B cell (primary cell): ENCODE measurements around the gene ELK3. TPM values are rescaled to one million over a fixed set of nuclear protein-coding genes. Genes with fewer than 3 reads are reported as not detected.
A peak's percentile ranks its signal among the peaks of the same experiment; 100 is the strongest.

Experiments
- ATAC-seq: fragments of 200-7000 bp; cut with Tn5 transposase; one replicate; pipeline ENCODE4 v1.10.0; 2021; ENCODE audit warnings: low read depth, mild to moderate bottlenecking, moderate number of reproducible peaks, moderate library complexity
- CTCF ChIA-PET: fragments of 350-600 bp; sonication (Branson Sonifier 250); formaldehyde crosslinking; loops from one replicate; lab custom pipeline; 2021; ENCODE audit warnings: antibody characterized with exemption, inconsistent platforms; lab: Charles Lee
- POLR2A ChIA-PET: fragments of 350-600 bp; sonication (Branson Sonifier 250); formaldehyde crosslinking; loops from one replicate; lab custom pipeline; 2021; ENCODE audit warnings: antibody characterized with exemption; lab: Charles Lee
- DNase-seq: peaks from one replicate; pipeline ENCODE4 v3.0.0; 2013
- H2AFZ ChIP-seq: 2 replicates; pipeline ENCODE4 v1.6.1; 2012; ENCODE audit warnings: mild to moderate bottlenecking, low read depth, low read length; ENCODE audit not compliant: insufficient read depth, poor library complexity, severe bottlenecking
- H3K27ac ChIP-seq, 2 donors: 1 replicate in 1 of 2; 2 replicates in 1 of 2; pipeline ENCODE4 v1.5.1; 2012 to 2013; ENCODE audit warnings: low read length in 2 of 2, mild to moderate bottlenecking in 2 of 2, moderate library complexity in 1 of 2
- H3K27me3 ChIP-seq, 4 experiments: fragments of 200-600 bp in 1 of 4; sonication (generic) in 1 of 4; replicated peaks in 1 of 4; 1 replicate in 2 of 4; 2 replicates in 2 of 4; pipeline versions ENCODE4 v1.6.1 to v1.7.0; 2013 to 2016; ENCODE audit warnings: low read length in 3 of 4, mild to moderate bottlenecking in 2 of 4, mixed read lengths in 1 of 4, moderate library complexity in 1 of 4; ENCODE audit not compliant: insufficient read depth in 4 of 4, control insufficient read depth in 3 of 4; ENCODE audit errors: control extremely low read depth in 1 of 4
- H3K36me3 ChIP-seq, 2 experiments: replicated peaks in 1 of 2; 1 replicate in 1 of 2; 2 replicates in 1 of 2; pipeline versions ENCODE4 v1.6.1 to v1.7.1; 2013; ENCODE audit warnings: low read length in 1 of 2; ENCODE audit not compliant: insufficient read depth in 2 of 2, control insufficient read depth in 1 of 2; ENCODE audit errors: control extremely low read depth in 1 of 2, extremely low read depth in 1 of 2
- H3K4me1 ChIP-seq, 2 donors: fragments of 200-600 bp in 1 of 2; sonication (generic) in 1 of 2; 1 replicate in 1 of 2; 2 replicates in 1 of 2; pipeline versions ENCODE4 v1.5.1 to v1.6.1; 2013 to 2017; ENCODE audit warnings: low read length in 2 of 2; ENCODE audit not compliant: control insufficient read depth in 2 of 2, insufficient read depth in 2 of 2
- H3K4me2 ChIP-seq: replicated peaks from 2 replicates; pipeline ENCODE3; 2012; ENCODE audit warnings: mild to moderate bottlenecking, low read depth, low read length; ENCODE audit not compliant: poor library complexity, severe bottlenecking
- H3K4me3 ChIP-seq, 5 experiments: fragments of 200-600 bp in 1 of 5; sonication (generic) in 1 of 5; 1 replicate in 3 of 5; 2 replicates in 2 of 5; pipeline versions ENCODE4 v1.5.1 to v1.7.0; 2011 to 2016; ENCODE audit warnings: low read length in 4 of 5, mild to moderate bottlenecking in 4 of 5, low read depth in 2 of 5, control low read depth in 1 of 5, moderate library complexity in 1 of 5; ENCODE audit not compliant: insufficient read depth in 1 of 5; ENCODE audit errors: control extremely low read depth in 1 of 5, extremely low read depth in 1 of 5
- H3K79me2 ChIP-seq: fragments of 200-600 bp; sonication (generic); one replicate; pipeline ENCODE4 v1.6.0; 2016; ENCODE audit warnings: low read length; ENCODE audit not compliant: control insufficient read depth, insufficient read depth
- H3K9ac ChIP-seq: fragments of 200-600 bp; sonication (generic); 2 replicates; pipeline ENCODE4 v1.6.1; 2017; ENCODE audit warnings: mild to moderate bottlenecking, low read length, moderate library complexity
- H3K9me3 ChIP-seq, 3 donors: one replicate each; pipeline versions ENCODE4 v1.6.1 to v1.7.1; 2013; ENCODE audit warnings: low read length in 2 of 3; ENCODE audit not compliant: control insufficient read depth in 2 of 3, insufficient read depth in 1 of 3; ENCODE audit errors: control extremely low read depth in 1 of 3
- H4K20me1 ChIP-seq: 2 replicates; pipeline ENCODE4 v1.6.0; 2012; ENCODE audit warnings: mild to moderate bottlenecking, low read length; ENCODE audit not compliant: insufficient read depth, control insufficient read depth, poor library complexity, severe bottlenecking
- H3K27ac Mint-ChIP-seq: one replicate; pipeline ENCODE4 v1.8.0; 2021; ENCODE audit warnings: mixed read lengths
- H3K27me3 Mint-ChIP-seq: one replicate; pipeline ENCODE4 v1.8.0; 2021; ENCODE audit warnings: mixed read lengths
- H3K4me1 Mint-ChIP-seq: one replicate; pipeline ENCODE4 v1.8.0; 2021; ENCODE audit warnings: mixed read lengths
- H3K4me3 Mint-ChIP-seq: one replicate; pipeline ENCODE4 v1.8.0; 2021; ENCODE audit warnings: mixed read lengths
- H3K9me3 Mint-ChIP-seq: one replicate; pipeline ENCODE4 v1.8.0; 2022; ENCODE audit warnings: mixed read lengths; ENCODE audit not compliant: insufficient read depth
- CTCF ChIP-seq: fragments of 200-600 bp; IDR thresholded peaks from one replicate; pipeline ENCODE4 v1.8.0; 2022; ENCODE audit warnings: antibody characterized with exemption, mild to moderate bottlenecking
- EZH2 ChIP-seq: IDR thresholded peaks from 2 replicates; pipeline ENCODE4 v1.6.1; 2012; ENCODE audit warnings: borderline replicate concordance, low read depth, mild to moderate bottlenecking, moderate library complexity, low read length; ENCODE audit not compliant: insufficient read depth, poor library complexity, severe bottlenecking
- whole genome bisulfite sequencing: methylation state at CpG from one replicate; pipeline ENCODE4 v1.1.5; 2013; ENCODE audit warnings: missing lambda C conversion rate; ENCODE audit not compliant: insufficient coverage; 5-methylcytosine and 5-hydroxymethylcytosine counted together
- intact Hi-C: fragments of 100-400 bp; cut with micrococcal nuclease; formaldehyde crosslinking; loops from one replicate; pipeline ENCODE4 v1.10.0; 2022
- polyA plus RNA-seq: library from polyadenylated mRNA; depleted of rRNA; stranded (reverse); fragments of >200 nt; gene quantifications from 2 replicates; pipeline ENCODE4 v1.2.3, GENCODE V29; 2012
- total RNA-seq, 2 donors: library from RNA; stranded (reverse); fragments of 120-200 nt in 1 of 2; gene quantifications; 1 replicate in 1 of 2; 2 replicates in 1 of 2; pipeline versions ENCODE4 v1.2.3 to v1.2.4, GENCODE V29; 2013 to 2022

ELK3 gene
- total and polyA plus RNA-seq, 2 donors (not counting 1 experiment from before 2014, with no cell fraction given), result 10.5 to 87.1 TPM

GRCh38 chr12:96226801-96227348 is 32.7 kb downstream of the ELK3 start:
- ATAC-seq (no peak), DNase-seq (no peak)
- Histone ChIP-seq H3K4me1 (no peaks in the 10 kb centered on the region), H3K4me2 (no peak overlapping the region), H3K79me2 (peaks cover 95% of the 10 kb centered on the region), H2AFZ (no peak overlapping the region), H4K20me1 (peaks cover 70% of the 10 kb centered on the region), H3K36me3 (peaks cover 0 to 86% of the 10 kb centered on the region in 2 experiments), H3K4me3 (no peak overlapping the region), H3K27me3 (no peaks in the 10 kb centered on the region), H3K9me3 (peaks cover 0 to 3% (median 0%) of the 10 kb centered on the region in 3 donors), H3K9ac (no peak overlapping the region), H3K27ac (no peak overlapping the region)
- intact Hi-C loops, result no loop called here
- H3K4me3 Mint-ChIP-seq, result no peak overlapping the region
- CTCF ChIA-PET, result interaction anchor here (1.2 kb wide), 1 partner anchor 290 kb away, joined by 3 read pairs; no protein-coding TSS in a partner anchor
- H3K4me1 Mint-ChIP-seq, result peaks cover 25% of the 10 kb centered on the region
- POLR2A ChIA-PET, result interaction anchor here (0.5 kb wide), 1 partner anchor 125 kb away, joined by 4 read pairs; no protein-coding TSS in a partner anchor
- 93% methylated on average over 11 of the region's 17 CpGs for WGBS
- H3K9me3 Mint-ChIP-seq, result peaks cover 2% of the 10 kb centered on the region
- H3K27me3 Mint-ChIP-seq, result no peaks in the 10 kb centered on the region
- H3K27ac Mint-ChIP-seq, result peak overlapping the region; percentile 32
- TF ChIP-seq EZH2 (no peak), CTCF (no peak)

- no peaks in the 10 kb centered on the region for H3K27me3 ChIP-seq
- peaks cover 0 to 3% (median 0%) of the 10 kb centered on the region in 3 donors for H3K9me3 ChIP-seq
- no peak for TF ChIP-seq CTCF
- no peak for TF ChIP-seq EZH2
- WGBS, result 85% methylated on average over 9 of the region's 12 CpGs
- no peak overlapping the region for H3K4me2 ChIP-seq
- H3K4me3 Mint-ChIP-seq, result no peak overlapping the region
- peaks cover 28% of the 10 kb centered on the region for H3K4me1 Mint-ChIP-seq
- CTCF ChIA-PET, result interaction anchor here (1.2 kb wide), 1 partner anchor 289 kb away, joined by 3 read pairs; no protein-coding TSS in a partner anchor
- peaks cover 0 to 83% of the 10 kb centered on the region in 2 experiments for H3K36me3 ChIP-seq
- H3K79me2 ChIP-seq, result peaks cover 95% of the 10 kb centered on the region
- DNase-seq, result no peak
- no peak overlapping the region for H3K27ac Mint-ChIP-seq
- no peaks in the 10 kb centered on the region for H3K9me3 Mint-ChIP-seq
- no peak for ATAC-seq
- H3K9ac ChIP-seq, result no peak overlapping the region
- no peak overlapping the region for H3K4me3 ChIP-seq
- peaks cover 70% of the 10 kb centered on the region for H4K20me1 ChIP-seq
- intact Hi-C loops, result no loop called here
- POLR2A ChIA-PET, result interaction anchor here (0.5 kb wide), 1 partner anchor 125 kb away, joined by 4 read pairs; no protein-coding TSS in a partner anchor
- H3K27me3 Mint-ChIP-seq, result no peaks in the 10 kb centered on the region
- H2AFZ ChIP-seq, result no peak overlapping the region
- H3K27ac ChIP-seq, result no peak overlapping the region
- no peaks in the 10 kb centered on the region for H3K4me1 ChIP-seq
Observed at GRCh38 chr12:96227365-96228106, 33.4 kb downstream of the ELK3 start.
